ENCODE measurements around the gene BEX3. TPM values are rescaled to one million over a fixed set of nuclear protein-coding genes. Genes with fewer than 3 reads are reported as not detected.
A peak's percentile ranks its signal among the peaks of the same experiment; 100 is the strongest.

The BEX3 gene
- total RNA-seq, 1 experiment from 2014 or later: 173 TPM

DNA sequence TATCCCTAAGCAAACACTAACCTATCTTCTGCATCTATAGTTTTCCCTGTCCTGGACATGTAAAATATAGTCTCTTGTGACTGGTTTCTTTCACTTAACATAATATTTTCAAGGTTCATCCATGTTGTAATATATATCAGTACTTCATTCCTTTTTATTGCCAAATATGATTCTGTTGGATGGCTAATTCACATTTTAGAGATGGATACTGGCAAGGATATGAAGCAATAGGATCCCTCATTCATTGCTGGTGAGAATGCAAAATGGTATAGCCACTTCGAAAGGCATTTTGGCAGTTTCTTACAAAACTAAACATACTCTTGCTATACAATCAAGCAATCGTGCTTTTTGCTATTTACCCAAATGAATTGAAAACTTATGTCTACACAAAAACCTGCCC, 13.3 kb upstream of the BEX3 start:
- BruUV-seq (replicated peaks): no TSS peak
- POLR2A ChIA-PET: interaction anchor here (1.0 kb wide), 1 partner anchor 109 kb away, joined by 3 read pairs; no protein-coding TSS in a partner anchor
- CTCF ChIA-PET: no interaction called here
- intact Hi-C loops (cut with micrococcal nuclease): no loop called here
- Mint-ChIP-seq H3K4me1 (ENCODE audit: insufficient read depth, unreplicated experiment) (peaks cover 15% of the 10 kb centered on the region), H3K9me3 (ENCODE audit: unreplicated experiment) (no peaks in the 10 kb centered on the region), H3K27me3 (ENCODE audit: insufficient read depth, unreplicated experiment) (peaks cover 58% of the 10 kb centered on the region), H3K27ac (ENCODE audit: low read depth, unreplicated experiment) (no peak overlapping the region), H3K4me3 (ENCODE audit: unreplicated experiment) (no peak overlapping the region), H3K36me3 (ENCODE audit: insufficient read depth, unreplicated experiment) (peaks cover 24% of the 10 kb centered on the region)
- TF ChIP-seq CTCF (IDR thresholded peaks at IDR 0.05; ENCODE audit: unreplicated experiment): no peak
- DNase-seq (ENCODE audit: unreplicated experiment): no peak

GRCh38 chrX:103367502-103367901, 8.8 kb upstream of the BEX3 start:
- no TSS peak for BruUV-seq (replicated peaks)
- H3K9me3 Mint-ChIP-seq (ENCODE audit: unreplicated experiment): no peaks in the 10 kb centered on the region
- H3K27ac Mint-ChIP-seq (ENCODE audit: low read depth, unreplicated experiment): peak overlapping the region; percentile 81

GRCh38 chrX:103369479-103369878, 6.9 kb upstream of the BEX3 start:
- intact Hi-C loops (cut with micrococcal nuclease): no loop called here
- Mint-ChIP-seq H3K27me3 (ENCODE audit: insufficient read depth, unreplicated experiment) (peaks cover 70% of the 10 kb centered on the region), H3K4me3 (ENCODE audit: unreplicated experiment) (no peak overlapping the region), H3K9me3 (ENCODE audit: unreplicated experiment) (no peaks in the 10 kb centered on the region), H3K36me3 (ENCODE audit: insufficient read depth, unreplicated experiment) (peaks cover 7% of the 10 kb centered on the region), H3K27ac (ENCODE audit: low read depth, unreplicated experiment) (no peak overlapping the region), H3K4me1 (ENCODE audit: insufficient read depth, unreplicated experiment) (peaks cover 14% of the 10 kb centered on the region)
- ChIA-PET CTCF (no interaction called here), POLR2A (interaction anchor here (3.2 kb wide), 1 partner anchor 13 kb away, joined by 17 read pairs; the partner anchor contains the start of gene TCEAL9)
- no TSS peak for BruUV-seq (replicated peaks)
- no peak for TF ChIP-seq CTCF (IDR thresholded peaks at IDR 0.05; ENCODE audit: unreplicated experiment)
- no peak for DNase-seq (ENCODE audit: unreplicated experiment)

More at GRCh38 chrX:103367502-103367901, 8.8 kb upstream of the BEX3 start:
- Mint-ChIP-seq H3K4me1 (ENCODE audit: insufficient read depth, unreplicated experiment) (peaks cover 18% of the 10 kb centered on the region), H3K36me3 (ENCODE audit: insufficient read depth, unreplicated experiment) (peaks cover 7% of the 10 kb centered on the region), H3K4me3 (ENCODE audit: unreplicated experiment) (no peak overlapping the region), H3K27me3 (ENCODE audit: insufficient read depth, unreplicated experiment) (peaks cover 58% of the 10 kb centered on the region)
- TF ChIP-seq CTCF (IDR thresholded peaks at IDR 0.05; ENCODE audit: unreplicated experiment): no peak
- ChIA-PET POLR2A (interaction anchor here (0.7 to 2.1 kb wide), 6 partner anchors 9 to 79 kb away, joined by 3 to 32 read pairs (median 6); partner anchors contain the start of genes BEX3 and TCEAL9), CTCF (interaction anchor here (0.6 to 1.1 kb wide), 3 partner anchors 24 to 104 kb away, joined by 3 read pairs; no protein-coding TSS in a partner anchor)
- intact Hi-C loops (cut with micrococcal nuclease): no loop called here
- peak; percentile 23 for DNase-seq (ENCODE audit: unreplicated experiment)

- TF ChIP-seq CTCF (IDR thresholded peaks at IDR 0.05; ENCODE audit: unreplicated experiment): no peak
- no peak for DNase-seq (ENCODE audit: unreplicated experiment)
- Mint-ChIP-seq H3K36me3 (ENCODE audit: insufficient read depth, unreplicated experiment) (peaks cover 10% of the 10 kb centered on the region), H3K4me1 (ENCODE audit: insufficient read depth, unreplicated experiment) (peaks cover 5% of the 10 kb centered on the region), H3K27ac (ENCODE audit: low read depth, unreplicated experiment) (peak overlapping the region; percentile 84), H3K9me3 (ENCODE audit: unreplicated experiment) (no peaks in the 10 kb centered on the region), H3K27me3 (ENCODE audit: insufficient read depth, unreplicated experiment) (peaks cover 38% of the 10 kb centered on the region), H3K4me3 (ENCODE audit: unreplicated experiment) (no peak overlapping the region)
- intact Hi-C loops (cut with micrococcal nuclease): no loop called here
- CTCF ChIA-PET: interaction anchor here (1.3 kb wide), 1 partner anchor 91 kb away, joined by 4 read pairs; no protein-coding TSS in a partner anchor
- POLR2A ChIA-PET: interaction anchor here (0.9 to 5.1 kb wide), 3 partner anchors 16 to 27 kb away, joined by 3 to 51 read pairs (median 3); partner anchors contain the start of gene TCEAL9
- no TSS peak for BruUV-seq (replicated peaks)
Measured at GRCh38 chrX:103372886-103373285, 3.5 kb upstream of the BEX3 start.

Measured in MCF 10A (cell line).